ENCODE data around the gene RIC3.

The RIC3 gene

DNA sequence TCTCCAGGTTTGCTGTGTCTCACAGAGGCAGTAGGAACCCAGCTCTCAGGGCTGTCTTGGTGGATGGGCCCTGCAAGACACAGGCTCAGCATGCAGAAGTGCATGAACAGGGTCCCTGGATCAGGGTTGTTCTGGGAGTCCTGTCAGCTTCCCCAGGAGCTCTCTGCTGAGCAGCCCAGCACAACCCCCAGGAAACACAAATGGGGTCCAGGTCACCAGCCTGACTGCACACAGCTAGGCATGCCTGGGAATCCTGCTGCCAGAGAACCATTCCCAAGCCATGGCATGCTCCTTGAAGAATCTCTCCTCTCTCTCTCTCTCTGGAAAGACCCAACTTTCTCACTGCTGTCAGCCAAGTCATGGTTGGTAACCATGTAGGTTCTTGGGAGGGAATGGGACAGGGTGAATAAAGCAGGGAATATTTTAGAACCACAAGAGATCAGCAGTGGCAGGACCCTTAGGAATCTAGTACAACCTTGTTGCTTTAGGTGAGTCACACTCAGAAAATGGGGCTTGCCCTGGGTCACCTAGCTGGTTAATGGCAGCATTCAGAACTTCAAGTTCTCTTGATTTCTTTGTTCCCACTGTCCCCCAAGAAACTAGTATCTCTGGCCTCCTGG is 66.4 kb downstream of the RIC3 start:
- no peak for DNase-seq

DNA sequence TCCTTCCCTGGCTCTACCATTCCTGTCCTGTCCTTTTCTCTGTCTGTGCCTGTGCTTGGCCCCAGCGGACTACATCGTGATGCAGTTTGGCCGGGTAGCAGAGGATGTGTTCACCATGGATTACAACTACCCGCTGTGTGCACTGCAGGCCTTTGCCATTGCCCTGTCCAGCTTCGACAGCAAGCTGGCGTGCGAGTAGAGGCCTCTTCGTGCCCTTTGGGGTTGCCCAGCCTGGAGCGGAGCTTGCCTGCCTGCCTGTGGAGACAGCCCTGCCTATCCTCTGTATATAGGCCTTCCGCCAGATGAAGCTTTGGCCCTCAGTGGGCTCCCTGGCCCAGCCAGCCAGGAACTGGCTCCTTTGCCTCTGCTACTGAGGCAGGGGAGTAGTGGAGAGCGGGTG is 67.4 kb downstream of the RIC3 start:
- no peak for DNase-seq

DNA sequence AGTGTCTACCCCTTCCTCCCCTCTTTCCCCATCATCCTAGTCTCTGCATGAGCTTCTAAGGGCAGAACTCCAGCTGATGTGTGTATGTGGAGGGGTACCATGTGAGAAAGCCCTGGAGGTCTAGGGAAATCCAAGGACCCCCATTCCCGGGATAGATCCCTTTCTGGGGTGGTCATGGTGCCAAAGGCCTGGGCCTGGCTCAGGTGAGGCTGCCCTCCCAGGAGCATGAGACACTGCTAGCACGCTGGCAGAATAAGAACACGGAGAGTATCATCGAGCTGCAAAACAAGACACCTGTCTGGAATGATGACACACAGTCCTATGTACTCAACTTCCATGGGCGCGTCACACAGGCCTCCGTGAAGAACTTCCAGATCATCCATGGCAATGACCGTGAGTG is 68.2 kb downstream of the RIC3 start:
- DNase-seq: no peak

GRCh38 chr11:8100158-8100557 is 68.7 kb downstream of the RIC3 start:
- no peak for DNase-seq

- DNase-seq: no peak
Observed at GRCh38 chr11:8099291-8099899, 69.4 kb downstream of the RIC3 start.

- no peak for DNase-seq
Observed at GRCh38 chr11:8098879-8099278, 69.9 kb downstream of the RIC3 start.

- no peak for DNase-seq
Observed at GRCh38 chr11:8098361-8098760, 70.5 kb downstream of the RIC3 start.

DNA sequence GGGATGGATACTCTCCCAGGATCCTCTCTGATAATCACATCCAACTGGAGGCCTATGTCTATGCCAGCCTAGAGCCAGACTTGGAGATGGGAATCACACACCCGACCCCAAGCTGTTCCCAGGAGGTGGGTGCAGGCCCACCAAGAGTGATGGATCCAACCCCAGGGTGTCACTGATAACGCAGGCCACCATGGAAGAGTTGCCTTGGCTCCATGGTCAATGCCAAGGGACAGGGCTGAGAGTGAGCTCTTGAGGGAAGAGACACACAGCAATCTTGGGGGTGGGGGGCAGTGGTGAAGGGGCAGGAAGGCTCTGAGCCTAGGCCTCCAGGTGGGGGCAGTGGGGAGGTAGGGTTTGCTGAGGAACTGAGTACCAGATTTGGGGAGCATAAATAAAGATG is 70.9 kb downstream of the RIC3 start:
- no peak for DNase-seq

DNA sequence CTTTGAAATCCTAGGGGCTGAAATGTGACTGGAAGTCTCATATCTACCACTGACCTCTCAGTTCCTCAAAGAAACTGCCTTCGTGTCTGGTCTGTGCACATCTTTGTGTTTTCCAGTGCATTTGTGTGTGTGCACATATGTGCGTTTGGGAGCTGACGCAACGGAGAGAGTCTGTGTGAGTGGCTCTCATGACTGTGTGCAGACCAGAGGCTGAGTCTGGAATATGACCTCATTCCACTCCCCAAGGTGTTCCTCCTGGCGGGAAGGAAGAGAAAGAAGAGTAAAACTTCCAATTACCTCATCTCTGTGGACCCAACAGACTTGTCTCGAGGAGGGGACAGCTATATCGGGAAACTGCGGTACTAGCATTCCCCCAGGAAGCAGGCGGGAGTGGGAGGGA is 71.4 kb downstream of the RIC3 start:
- DNase-seq: no peak

DNA sequence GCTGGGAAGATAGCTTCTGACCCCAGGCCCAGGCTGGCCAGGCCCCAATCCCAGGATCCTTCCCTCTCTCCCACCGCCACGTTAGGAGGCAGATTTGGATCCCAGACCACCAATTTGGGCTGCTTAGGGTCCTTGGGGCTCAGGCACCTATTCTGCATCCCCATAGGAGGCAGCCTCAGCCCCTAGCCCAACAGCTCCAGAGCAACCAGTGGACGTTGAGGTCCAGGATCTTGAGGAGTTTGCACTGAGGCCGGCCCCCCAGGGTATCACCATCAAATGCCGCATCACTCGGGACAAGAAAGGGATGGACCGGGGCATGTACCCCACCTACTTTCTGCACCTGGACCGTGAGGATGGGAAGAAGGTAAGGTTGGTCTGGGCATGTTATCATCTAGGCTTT is 71.8 kb downstream of the RIC3 start:
- no peak for DNase-seq

DNA sequence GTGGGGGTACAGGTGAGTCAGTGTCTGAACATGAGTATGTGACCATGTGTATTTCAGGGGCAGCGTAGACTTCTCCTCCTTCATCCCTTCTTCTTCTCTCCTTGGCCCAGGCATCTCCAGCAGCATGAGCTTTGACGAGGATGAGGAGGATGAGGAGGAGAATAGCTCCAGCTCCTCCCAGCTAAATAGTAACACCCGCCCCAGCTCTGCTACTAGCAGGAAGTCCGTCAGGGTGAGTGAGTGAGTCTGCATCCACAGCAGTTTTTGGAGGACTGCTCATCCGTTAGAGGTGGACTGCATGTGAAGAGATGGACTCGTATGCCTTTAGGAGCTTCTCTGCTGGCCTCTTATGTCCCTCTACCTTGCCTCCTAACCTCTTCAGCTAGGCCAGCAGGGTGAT is 72.2 kb downstream of the RIC3 start:
- no peak for DNase-seq

- no peak for DNase-seq
Observed at GRCh38 chr11:8095806-8096522, 72.9 kb downstream of the RIC3 start.

- no peak for DNase-seq
Observed at GRCh38 chr11:8095371-8095770, 73.5 kb downstream of the RIC3 start.

DNA sequence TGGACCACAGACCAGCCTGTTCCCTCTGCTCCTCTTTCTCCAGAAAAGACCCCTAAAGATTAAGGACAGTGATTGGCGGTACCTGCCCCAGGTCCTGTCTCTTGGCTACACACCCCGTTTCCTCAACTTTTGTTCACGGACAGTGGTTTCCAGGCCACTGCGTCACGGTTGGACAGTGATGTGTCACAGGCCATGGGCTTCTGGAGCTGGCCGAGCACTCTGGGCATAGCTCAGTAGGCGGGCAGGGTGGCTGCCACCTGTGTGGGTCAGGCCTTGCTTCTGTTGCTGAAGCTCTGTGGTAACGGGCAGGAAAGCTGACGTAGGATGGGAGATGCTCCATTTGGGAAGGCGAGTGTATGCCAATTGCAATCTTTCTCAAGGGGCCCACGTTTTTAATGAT is 74.2 kb downstream of the RIC3 start:
- no peak for DNase-seq

GRCh38 chr11:8093931-8094575 is 74.8 kb downstream of the RIC3 start:
- DNase-seq: no peak

DNA sequence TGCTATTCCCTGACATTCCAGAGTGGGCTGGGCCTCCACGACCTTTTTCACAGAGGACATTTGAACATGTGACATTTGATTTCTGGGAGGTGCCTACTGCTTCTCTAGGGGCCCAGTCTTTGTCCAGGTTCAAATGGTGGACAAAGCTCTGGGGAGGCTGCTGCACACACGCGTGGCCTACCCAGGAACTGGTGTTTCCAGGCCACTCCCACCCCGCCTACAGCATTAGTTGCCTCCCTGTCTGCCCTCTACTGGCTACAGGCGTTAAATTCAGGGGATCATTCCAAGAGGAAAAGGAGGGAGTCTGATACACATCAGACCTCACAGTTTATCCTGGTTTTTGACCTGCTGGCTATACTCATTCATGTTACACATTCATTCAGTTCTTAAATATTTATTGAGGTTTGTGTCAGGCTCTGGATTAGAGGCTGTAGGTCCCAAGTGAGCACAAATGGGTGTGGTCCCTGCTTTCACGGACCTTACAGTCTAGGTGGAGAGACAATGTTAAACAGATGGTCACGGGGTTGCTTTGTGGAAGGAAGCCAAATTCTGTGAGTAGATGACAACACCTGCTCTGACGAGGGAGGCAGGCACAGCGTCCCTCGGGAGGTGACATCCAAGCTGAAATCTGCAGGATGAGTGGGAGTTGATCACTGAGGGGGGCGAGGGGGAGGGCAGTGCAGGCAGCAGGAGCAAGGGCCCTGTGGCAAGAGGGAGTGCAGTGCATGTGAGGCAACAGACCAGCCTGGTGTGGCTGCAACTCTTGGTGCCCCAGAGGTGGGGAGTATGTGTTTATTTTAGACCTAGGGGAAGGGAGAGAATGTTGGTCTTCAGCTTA is 76.0 kb downstream of the RIC3 start:
- DNase-seq: peak; percentile 39

DNA sequence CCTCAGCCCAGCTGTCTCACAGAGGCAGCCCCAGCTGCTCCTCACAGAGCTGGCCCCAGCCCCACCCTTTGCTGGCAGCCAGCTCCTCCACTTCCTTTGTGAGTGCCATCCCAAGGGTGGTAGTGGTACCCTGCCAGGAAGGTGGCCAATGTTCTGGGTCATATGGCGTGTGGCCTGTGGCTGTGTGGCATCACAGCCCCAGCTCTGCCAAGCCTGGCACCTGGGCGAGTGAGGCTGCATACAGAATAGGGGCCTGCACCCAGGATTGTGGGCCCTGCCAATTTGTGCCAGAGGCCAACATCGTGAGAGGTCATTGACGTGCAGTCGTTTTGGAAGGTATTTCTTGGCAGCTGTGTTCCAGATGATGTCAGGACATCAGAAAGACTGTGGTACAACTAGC is 77.1 kb downstream of the RIC3 start:
- no peak for DNase-seq

GRCh38 chr11:8090756-8091155 is 78.1 kb downstream of the RIC3 start:
- DNase-seq: no peak

GRCh38 chr11:8089791-8090510 is 78.9 kb downstream of the RIC3 start:
- DNase-seq: no peak

DNA sequence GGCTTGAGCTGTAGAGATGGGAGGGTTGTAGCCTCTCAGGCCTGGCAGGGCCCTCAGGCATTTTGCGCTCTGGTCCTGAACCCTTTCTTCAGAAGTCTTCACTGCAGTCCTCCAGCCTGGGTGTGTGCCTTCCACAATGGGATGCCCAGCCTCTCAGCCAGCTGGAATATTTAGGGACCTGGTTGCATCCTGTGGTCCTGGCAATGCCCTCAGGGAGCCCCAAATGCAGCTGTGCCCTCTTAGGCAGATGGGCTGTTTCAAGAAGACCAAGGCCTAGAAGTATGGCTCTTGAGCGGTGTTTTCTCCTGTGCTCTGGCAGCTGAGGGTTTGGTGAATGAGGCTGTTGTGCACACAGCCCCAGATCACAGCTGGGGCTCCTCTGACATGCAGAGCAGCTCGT is 81.1 kb downstream of the RIC3 start:
- no peak for DNase-seq

GRCh38 chr11:8087185-8087584 is 81.6 kb downstream of the RIC3 start:
- DNase-seq: no peak

- DNase-seq: no peak
Observed at GRCh38 chr11:8086571-8086970, 82.3 kb downstream of the RIC3 start.

Data from SHP77 treated with DMSO at 0.1 percent for 48 hours (cell line).